Neuronal stem cell (in vitro differentiated cells): ENCODE results near the gene MACROD2.

Experiments used
- DNase-seq: peaks from one replicate; pipeline ENCODE4 v3.0.0-alpha.2; 2013; ENCODE audit warnings: low spot score
- H2AFZ ChIP-seq: one replicate; pipeline ENCODE4 v1.6.1; 2013; ENCODE audit warnings: mild to moderate bottlenecking, low read length, inconsistent platforms
- H2AK5ac ChIP-seq: 2 replicates; pipeline ENCODE4 v1.6.1; 2013; ENCODE audit warnings: low read depth, mild to moderate bottlenecking, inconsistent platforms, low read length, moderate library complexity, mixed read lengths
- H2BK120ac ChIP-seq: 2 replicates; pipeline ENCODE4 v1.6.1; 2013; ENCODE audit warnings: low read depth, mild to moderate bottlenecking, inconsistent platforms, low read length, moderate library complexity, mixed read lengths
- H2BK12ac ChIP-seq: one replicate; pipeline ENCODE4 v1.6.1; 2013; ENCODE audit warnings: low read length, inconsistent platforms
- H2BK15ac ChIP-seq: 2 replicates; pipeline ENCODE4 v1.6.1; 2013; ENCODE audit warnings: mild to moderate bottlenecking, low read length, inconsistent platforms, mixed read lengths
- H2BK5ac ChIP-seq: one replicate; pipeline ENCODE4 v1.6.1; 2013; ENCODE audit warnings: inconsistent platforms, mild to moderate bottlenecking, low read length, moderate library complexity
- H3K14ac ChIP-seq: one replicate; pipeline ENCODE4 v1.6.1; 2013; ENCODE audit warnings: low read length, inconsistent platforms
- H3K18ac ChIP-seq: 2 replicates; pipeline ENCODE4 v1.6.1; 2013; ENCODE audit warnings: low read length, inconsistent platforms
- H3K23ac ChIP-seq: 2 replicates; pipeline ENCODE4 v1.6.1; 2013; ENCODE audit warnings: low read depth, mild to moderate bottlenecking, mixed read lengths, low read length, inconsistent platforms; ENCODE audit not compliant: poor library complexity
- H3K27ac ChIP-seq: replicated peaks from 3 replicates; pipeline ENCODE4 v1.5.1; 2013; ENCODE audit warnings: low read length, inconsistent platforms
- H3K27me3 ChIP-seq, 3 experiments: 2 replicates each; pipeline ENCODE4 v1.6.1; 2013; ENCODE audit warnings: low read length in 3 of 3, mild to moderate bottlenecking in 2 of 3, inconsistent platforms in 1 of 3, low read depth in 1 of 3, mixed read lengths in 1 of 3, moderate library complexity in 1 of 3; ENCODE audit not compliant: control insufficient read depth in 3 of 3, insufficient read depth in 3 of 3
- H3K36me3 ChIP-seq, 2 donors: replicated peaks in 1 of 2; 2 replicates each; pipeline ENCODE4 v1.6.1; 2013; ENCODE audit warnings: low read length in 2 of 2; ENCODE audit not compliant: control insufficient read depth in 2 of 2, insufficient read depth in 2 of 2
- H3K4ac ChIP-seq: 2 replicates; pipeline ENCODE4 v1.6.1; 2013; ENCODE audit warnings: inconsistent platforms, mild to moderate bottlenecking, low read length, moderate library complexity
- H3K4me1 ChIP-seq, 2 donors: 1 replicate in 1 of 2; 2 replicates in 1 of 2; pipeline ENCODE4 v1.6.1; 2013; ENCODE audit warnings: low read length in 2 of 2, low read depth in 1 of 2; ENCODE audit not compliant: control insufficient read depth in 2 of 2, insufficient read depth in 1 of 2
- H3K4me2 ChIP-seq: one replicate; pipeline ENCODE4 v1.6.1; 2013; ENCODE audit warnings: mild to moderate bottlenecking, low read length, inconsistent platforms; ENCODE audit not compliant: insufficient read depth, poor library complexity, severe bottlenecking
- H3K4me3 ChIP-seq, 2 donors: 2 replicates each; pipeline ENCODE4 v1.5.1; 2013; ENCODE audit warnings: low read length in 2 of 2, mild to moderate bottlenecking in 2 of 2, inconsistent platforms in 1 of 2, moderate library complexity in 1 of 2
- H3K79me1 ChIP-seq: one replicate; pipeline ENCODE4 v1.6.1; 2013; ENCODE audit warnings: low read depth, mild to moderate bottlenecking, inconsistent platforms, low read length, moderate library complexity
- H3K9ac ChIP-seq: one replicate; pipeline ENCODE4 v1.6.1; 2013; ENCODE audit warnings: mild to moderate bottlenecking, low read depth, low read length, inconsistent platforms; ENCODE audit not compliant: poor library complexity
- H3K9me3 ChIP-seq, 2 donors: replicated peaks in 1 of 2; 2 replicates each; pipeline versions ENCODE3 to v1.6.1; 2013; ENCODE audit warnings: low read length in 2 of 2, mild to moderate bottlenecking in 2 of 2, inconsistent platforms in 1 of 2, low read depth in 1 of 2, mixed read lengths in 1 of 2, moderate library complexity in 1 of 2; ENCODE audit not compliant: control insufficient read depth in 2 of 2, insufficient read depth in 1 of 2
- H4K8ac ChIP-seq: one replicate; pipeline ENCODE4 v1.6.1; 2013; ENCODE audit warnings: low read depth, mild to moderate bottlenecking, inconsistent platforms, low read length, moderate library complexity
- H4K91ac ChIP-seq: one replicate; pipeline ENCODE4 v1.6.1; 2013; ENCODE audit warnings: low read length, low read depth, mild to moderate bottlenecking, inconsistent platforms; ENCODE audit not compliant: poor library complexity
- WGBS, 2 donors: extraction: QIAGEN DNeasy Blood & Tissue Kit; methylation state at CpG; one replicate each; pipeline ENCODE4 v1.1.7; 2013; ENCODE audit warnings: missing lambda C conversion rate in 2 of 2, mixed read lengths in 1 of 2; ENCODE audit not compliant: insufficient read length in 2 of 2, insufficient replicate concordance in 1 of 2; ENCODE audit errors: extremely low coverage in 2 of 2; 5-methylcytosine and 5-hydroxymethylcytosine counted together

The MACROD2 gene

GRCh38 chr20:16004108-16004854 is 2009.0 kb downstream of the MACROD2 start:
- H3K4me1 ChIP-seq: peaks cover 2 to 15% of the 10 kb centered on the region in 2 donors
- no peak overlapping the region for H2BK15ac ChIP-seq
- DNase-seq: no peak
- WGBS, 2 donors: no CpG with 5 or more reads among the region's 18 CpGs
- no peak overlapping the region for H2BK12ac ChIP-seq
- no peak overlapping the region for H2BK120ac ChIP-seq
- peaks cover 0 to 5% (median 0%) of the 10 kb centered on the region in 3 experiments for H3K27me3 ChIP-seq
- no peak overlapping the region for H3K4ac ChIP-seq
- no peak overlapping the region for H3K9ac ChIP-seq
- no peaks in the 10 kb centered on the region for H3K36me3 ChIP-seq
- H4K91ac ChIP-seq: no peak overlapping the region
- no peak overlapping the region for H4K8ac ChIP-seq
- H2BK5ac ChIP-seq: no peak overlapping the region
- H3K14ac ChIP-seq: no peak overlapping the region
- no peaks in the 10 kb centered on the region for H3K9me3 ChIP-seq
- H2AFZ ChIP-seq: no peak overlapping the region
- no peak overlapping the region for H3K23ac ChIP-seq
- no peak overlapping the region for H2AK5ac ChIP-seq
- no peaks in the 10 kb centered on the region for H3K79me1 ChIP-seq
- H3K27ac ChIP-seq: no peak overlapping the region
- no peak overlapping the region for H3K4me3 ChIP-seq
- no peak overlapping the region for H3K18ac ChIP-seq
- no peak overlapping the region for H3K4me2 ChIP-seq

- Histone ChIP-seq H4K91ac (no peak overlapping the region), H3K4me3 (no peak overlapping the region), H3K18ac (no peak overlapping the region), H3K27me3 (peaks cover 0 to 5% (median 0%) of the 10 kb centered on the region in 3 experiments), H3K23ac (no peak overlapping the region), H3K14ac (no peak overlapping the region), H3K27ac (no peak overlapping the region), H3K36me3 (no peaks in the 10 kb centered on the region), H3K4ac (no peak overlapping the region), H3K4me2 (no peak overlapping the region), H3K9ac (no peak overlapping the region), H2BK5ac (no peak overlapping the region), H2BK120ac (no peak overlapping the region), H3K4me1 (peaks cover 2 to 15% of the 10 kb centered on the region in 2 donors), H2BK12ac (no peak overlapping the region), H2BK15ac (no peak overlapping the region), H2AK5ac (no peak overlapping the region), H2AFZ (peak overlapping the region; percentile 20), H4K8ac (no peak overlapping the region), H3K9me3 (no peaks in the 10 kb centered on the region), H3K79me1 (no peaks in the 10 kb centered on the region)
- no CpG with 5 or more reads among the region's 9 CpGs for WGBS, 2 donors
- no peak for DNase-seq
Observed at GRCh38 chr20:16005021-16005914, 2010.0 kb downstream of the MACROD2 start.

GRCh38 chr20:16005915-16006493 is 2010.7 kb downstream of the MACROD2 start:
- Histone ChIP-seq H4K8ac (no peak overlapping the region), H2AK5ac (no peak overlapping the region), H3K4me2 (no peak overlapping the region), H4K91ac (no peak overlapping the region), H3K4me1 (peaks cover 5 to 16% of the 10 kb centered on the region in 2 donors), H3K9ac (no peak overlapping the region), H3K23ac (no peak overlapping the region), H2BK5ac (no peak overlapping the region), H3K14ac (no peak overlapping the region), H2AFZ (peak overlapping the region; percentile 20), H2BK12ac (no peak overlapping the region), H2BK120ac (no peak overlapping the region), H3K4me3 (no peak overlapping the region), H3K36me3 (no peaks in the 10 kb centered on the region), H3K27ac (no peak overlapping the region), H3K18ac (no peak overlapping the region), H3K9me3 (no peaks in the 10 kb centered on the region), H3K27me3 (peaks cover 0 to 5% (median 0%) of the 10 kb centered on the region in 3 experiments), H3K4ac (no peak overlapping the region), H3K79me1 (no peaks in the 10 kb centered on the region), H2BK15ac (no peak overlapping the region)
- no CpG with 5 or more reads among the region's 2 CpGs for WGBS, 2 donors
- peak; percentile 88 for DNase-seq

GRCh38 chr20:16007164-16007563 is 2011.8 kb downstream of the MACROD2 start:
- peaks cover 0 to 8% (median 0%) of the 10 kb centered on the region in 3 experiments for H3K27me3 ChIP-seq
- no peak overlapping the region for H2BK5ac ChIP-seq
- H3K4ac ChIP-seq: no peak overlapping the region
- H3K27ac ChIP-seq: no peak overlapping the region
- H2AFZ ChIP-seq: no peak overlapping the region
- H3K14ac ChIP-seq: no peak overlapping the region
- H4K8ac ChIP-seq: no peak overlapping the region
- H2BK120ac ChIP-seq: no peak overlapping the region
- H3K4me2 ChIP-seq: no peak overlapping the region
- no peak overlapping the region for H3K18ac ChIP-seq
- no peak overlapping the region for H2AK5ac ChIP-seq
- no peaks in the 10 kb centered on the region for H3K79me1 ChIP-seq
- H4K91ac ChIP-seq: no peak overlapping the region
- H3K9ac ChIP-seq: no peak overlapping the region
- peaks cover 0 to 4% of the 10 kb centered on the region in 2 donors for H3K9me3 ChIP-seq
- H3K4me3 ChIP-seq: no peak overlapping the region
- no peak overlapping the region for H3K23ac ChIP-seq
- no CpG with 5 or more reads among the region's 3 CpGs for WGBS, 2 donors
- no peak overlapping the region for H2BK12ac ChIP-seq
- no peak for DNase-seq
- peaks cover 5 to 17% of the 10 kb centered on the region in 2 donors for H3K4me1 ChIP-seq
- no peak overlapping the region for H2BK15ac ChIP-seq
- no peaks in the 10 kb centered on the region for H3K36me3 ChIP-seq
